Mucosa of stomach (tissue), 1 donor: ENCODE measurements around the gene RETREG3.
A peak's percentile ranks its signal among the peaks of the same experiment; 100 is the strongest.

Experiments
- H3K27me3 ChIP-seq: one replicate; pipeline ENCODE4 v1.7.0; 2013; ENCODE audit warnings: mild to moderate bottlenecking, low read length; ENCODE audit not compliant: control insufficient read depth, insufficient read depth
- H3K36me3 ChIP-seq: one replicate; pipeline ENCODE4 v1.7.0; 2013; ENCODE audit warnings: low read length; ENCODE audit not compliant: control insufficient read depth, insufficient read depth
- H3K4me1 ChIP-seq: one replicate; pipeline ENCODE4 v1.7.0; 2013; ENCODE audit warnings: mild to moderate bottlenecking, low read length; ENCODE audit not compliant: control insufficient read depth, insufficient read depth
- H3K4me3 ChIP-seq: one replicate; pipeline ENCODE4 v1.7.0; 2013; ENCODE audit warnings: low read length
- H3K9ac ChIP-seq: one replicate; pipeline ENCODE4 v1.7.0; 2013; ENCODE audit warnings: mild to moderate bottlenecking, low read length, moderate library complexity
- H3K9me3 ChIP-seq: one replicate; pipeline ENCODE4 v1.7.0; 2013; ENCODE audit warnings: mild to moderate bottlenecking, low read length, moderate library complexity; ENCODE audit not compliant: control insufficient read depth
- donor health status: Pancreatic carcinoma.

Gene RETREG3

DNA sequence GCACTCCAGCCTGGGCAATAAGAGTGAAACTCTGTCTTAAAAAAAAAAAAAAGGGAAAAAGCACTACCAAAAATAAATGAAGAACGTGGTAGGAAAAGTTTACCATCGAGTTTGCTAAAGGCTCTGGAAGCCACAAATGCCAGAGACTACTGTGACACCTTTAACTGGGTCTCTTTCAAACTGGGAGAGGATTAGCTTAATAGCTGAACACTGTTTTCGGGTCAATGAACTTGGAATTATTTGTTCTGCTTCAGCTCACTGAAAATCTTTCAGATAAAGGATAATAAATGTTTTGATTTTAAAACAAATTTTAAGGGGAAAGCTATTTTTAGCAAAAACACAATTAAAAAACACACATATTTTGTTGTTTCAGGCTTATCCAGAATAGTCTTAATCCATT lies 1.4 kb downstream of the RETREG3 start:
- Histone ChIP-seq H3K4me1 (peaks cover 5% of the 10 kb centered on the region), H3K27me3 (no peaks in the 10 kb centered on the region), H3K9ac (peak overlapping the region; percentile 94), H3K36me3 (no peaks in the 10 kb centered on the region), H3K4me3 (no peak overlapping the region), H3K9me3 (no peaks in the 10 kb centered on the region)

DNA sequence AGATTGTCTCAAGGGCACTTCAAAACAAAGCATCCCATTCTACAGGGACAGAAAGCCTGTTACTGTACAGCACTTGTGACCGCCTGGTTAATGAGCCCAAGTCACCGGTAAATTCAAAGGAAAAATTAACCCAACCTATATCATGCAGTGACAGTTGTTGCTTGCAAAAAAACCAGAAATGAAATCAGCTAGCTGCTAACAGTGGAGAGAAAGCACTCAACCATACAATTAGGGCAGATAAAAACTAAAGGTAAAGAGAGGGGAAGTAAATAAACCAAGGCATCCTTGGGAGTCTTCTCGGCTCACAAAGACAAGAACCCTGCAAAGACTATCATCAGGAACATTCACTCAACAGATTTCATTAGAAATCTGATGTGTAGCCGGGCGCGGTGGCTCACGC lies 5.9 kb downstream of the RETREG3 start:
- Histone ChIP-seq H3K4me3 (no peak overlapping the region), H3K4me1 (no peaks in the 10 kb centered on the region), H3K36me3 (no peaks in the 10 kb centered on the region), H3K27me3 (no peaks in the 10 kb centered on the region), H3K9ac (no peak overlapping the region), H3K9me3 (no peaks in the 10 kb centered on the region)

DNA sequence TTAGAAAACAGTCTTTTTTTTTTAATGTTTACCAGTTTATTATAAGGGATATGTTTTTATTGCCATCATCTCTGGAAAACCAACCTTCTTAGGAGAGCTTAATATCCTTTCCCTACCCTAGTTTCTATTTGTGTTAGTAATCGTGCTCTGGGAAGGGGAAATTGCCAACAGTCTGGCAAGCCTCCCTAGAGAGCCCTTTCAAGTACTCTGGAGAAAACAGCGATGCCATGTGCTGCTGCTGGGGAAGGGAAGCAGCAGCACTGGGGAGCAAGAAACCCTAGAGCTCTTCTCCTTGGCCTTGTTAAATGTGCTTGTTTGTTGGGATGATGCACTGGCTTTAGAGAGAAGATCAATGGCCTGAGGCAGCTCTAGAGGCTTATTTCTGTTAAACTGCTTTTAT lies 10.3 kb downstream of the RETREG3 start:
- H3K4me3 ChIP-seq: no peak overlapping the region
- no peaks in the 10 kb centered on the region for H3K9me3 ChIP-seq
- no peaks in the 10 kb centered on the region for H3K4me1 ChIP-seq
- peak overlapping the region; percentile 15 for H3K9ac ChIP-seq
- no peaks in the 10 kb centered on the region for H3K27me3 ChIP-seq
- no peaks in the 10 kb centered on the region for H3K36me3 ChIP-seq

DNA sequence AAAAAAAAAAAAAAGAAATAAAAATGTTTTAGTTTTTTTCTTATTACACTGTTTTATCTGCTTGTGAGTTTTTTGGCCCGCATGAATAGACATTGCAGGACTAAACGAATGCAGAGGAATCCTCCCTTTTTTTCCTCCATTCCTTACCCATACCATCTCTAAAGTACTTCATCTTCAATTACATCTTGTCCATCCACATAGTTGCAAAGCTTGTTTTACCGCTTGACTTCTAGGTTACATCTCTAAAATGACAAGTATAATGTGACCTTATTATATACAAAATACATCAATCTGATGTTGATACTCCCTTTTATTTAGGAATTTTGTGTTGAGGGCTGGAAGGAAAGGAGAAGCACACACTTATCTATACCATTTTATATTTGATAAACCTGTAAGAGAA lies 12.8 kb downstream of the RETREG3 start:
- H3K4me3 ChIP-seq: no peak overlapping the region
- no peak overlapping the region for H3K9ac ChIP-seq
- no peaks in the 10 kb centered on the region for H3K27me3 ChIP-seq
- no peaks in the 10 kb centered on the region for H3K4me1 ChIP-seq
- H3K36me3 ChIP-seq: no peaks in the 10 kb centered on the region
- H3K9me3 ChIP-seq: no peaks in the 10 kb centered on the region

DNA sequence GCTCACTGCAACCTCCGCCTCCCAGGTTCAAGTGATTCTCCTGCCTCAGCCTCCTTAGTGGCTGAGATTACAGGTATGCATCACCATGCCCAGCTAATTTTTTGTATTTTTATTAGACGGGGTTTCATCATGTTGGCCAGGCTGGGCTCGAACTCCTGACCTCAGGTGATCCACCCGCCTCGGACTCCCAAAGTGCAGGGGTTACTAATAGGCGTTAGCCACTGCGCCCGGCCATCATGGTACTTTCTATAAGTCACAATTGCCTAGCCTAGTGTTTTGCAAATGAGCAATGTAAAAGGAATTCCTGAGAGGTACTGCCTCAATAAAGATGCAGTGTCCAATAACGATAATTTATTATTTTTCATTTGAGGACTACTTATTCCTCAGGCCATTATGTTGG lies 17.8 kb downstream of the RETREG3 start:
- H3K4me3 ChIP-seq: no peak overlapping the region
- no peak overlapping the region for H3K9ac ChIP-seq
- H3K4me1 ChIP-seq: peaks cover 17% of the 10 kb centered on the region
- peaks cover 4% of the 10 kb centered on the region for H3K36me3 ChIP-seq
- H3K9me3 ChIP-seq: no peaks in the 10 kb centered on the region
- no peaks in the 10 kb centered on the region for H3K27me3 ChIP-seq

DNA sequence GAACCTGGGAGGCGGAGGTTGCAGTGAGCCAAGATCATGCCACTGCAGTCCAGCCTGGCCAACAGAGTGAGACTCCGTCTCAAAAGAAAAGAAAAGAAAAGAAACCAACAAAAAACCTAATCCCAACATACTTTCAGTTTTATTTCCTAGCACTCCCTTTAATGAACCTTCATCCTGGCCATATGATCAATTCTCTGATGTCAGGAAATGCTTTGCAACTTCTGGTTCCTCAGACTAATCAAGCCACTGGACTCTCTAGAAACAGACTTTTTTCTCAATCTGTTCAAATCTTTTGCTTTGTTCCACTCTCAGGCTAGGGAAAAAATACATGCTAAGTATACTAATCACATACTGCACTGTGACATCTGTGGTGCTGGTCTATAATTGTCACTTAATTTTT lies 18.3 kb downstream of the RETREG3 start:
- H3K27me3 ChIP-seq: no peaks in the 10 kb centered on the region
- H3K4me3 ChIP-seq: no peak overlapping the region
- peaks cover 20% of the 10 kb centered on the region for H3K4me1 ChIP-seq
- no peaks in the 10 kb centered on the region for H3K9me3 ChIP-seq
- no peak overlapping the region for H3K9ac ChIP-seq
- H3K36me3 ChIP-seq: peaks cover 4% of the 10 kb centered on the region

DNA sequence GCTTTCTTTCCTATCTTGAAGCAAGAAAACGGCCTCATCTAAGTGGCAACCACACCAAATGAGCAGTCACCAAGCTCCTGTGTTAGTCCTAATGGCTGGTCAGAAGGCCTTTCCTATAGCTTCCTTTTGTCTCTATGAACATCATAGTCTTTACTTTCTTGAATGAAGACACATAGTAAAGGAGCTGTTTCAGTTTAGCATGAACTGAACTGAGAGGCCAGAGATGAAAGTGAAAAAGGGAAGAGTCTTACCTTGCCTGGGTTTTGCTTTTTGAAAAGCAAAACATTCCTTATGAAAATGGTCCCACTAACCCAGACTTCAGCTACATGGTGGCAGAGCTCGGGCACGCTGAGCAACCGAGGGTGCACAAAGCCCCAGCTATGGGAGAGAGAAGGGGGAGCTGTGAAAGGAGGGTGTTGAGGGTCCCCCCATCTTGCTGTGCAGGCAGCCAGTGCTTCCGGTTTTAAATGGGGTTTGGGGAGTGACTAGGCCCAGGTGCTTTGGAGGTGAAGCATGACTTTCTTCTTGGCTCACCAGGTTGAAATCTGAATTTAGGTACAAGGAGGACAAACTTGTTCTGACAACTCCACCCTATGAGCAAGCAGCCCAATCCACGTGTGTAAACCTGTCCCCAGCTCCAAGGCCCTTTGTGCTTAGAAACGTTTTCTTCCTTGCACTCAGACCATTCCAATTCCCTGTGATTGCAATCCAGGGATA lies 22.5 kb downstream of the RETREG3 start:
- Histone ChIP-seq H3K36me3 (peaks cover 22% of the 10 kb centered on the region), H3K4me3 (no peak overlapping the region), H3K9me3 (no peaks in the 10 kb centered on the region), H3K9ac (no peak overlapping the region), H3K4me1 (peaks cover 30% of the 10 kb centered on the region), H3K27me3 (no peaks in the 10 kb centered on the region)

DNA sequence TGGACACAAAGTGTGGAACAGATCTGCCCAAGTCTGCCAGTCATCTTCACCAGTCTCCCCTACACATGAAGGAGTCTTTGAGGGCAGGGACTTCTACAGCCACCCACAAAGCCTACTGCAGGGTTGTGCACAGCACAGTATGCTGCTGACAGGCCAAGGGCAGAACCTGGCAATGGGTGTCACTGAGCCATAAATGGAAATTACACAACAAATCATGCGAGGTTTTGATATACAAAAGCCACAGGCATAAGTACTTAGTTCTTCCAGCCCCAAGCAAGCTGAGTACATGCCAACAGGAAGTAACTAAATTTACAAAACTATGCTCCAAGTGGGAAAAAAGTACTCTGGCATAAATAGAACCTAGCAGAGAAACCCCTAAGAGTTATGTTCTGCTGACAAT lies 23.8 kb downstream of the RETREG3 start:
- Histone ChIP-seq H3K4me1 (peaks cover 30% of the 10 kb centered on the region), H3K27me3 (no peaks in the 10 kb centered on the region), H3K9ac (no peak overlapping the region), H3K4me3 (no peak overlapping the region), H3K9me3 (no peaks in the 10 kb centered on the region), H3K36me3 (peaks cover 21% of the 10 kb centered on the region)

DNA sequence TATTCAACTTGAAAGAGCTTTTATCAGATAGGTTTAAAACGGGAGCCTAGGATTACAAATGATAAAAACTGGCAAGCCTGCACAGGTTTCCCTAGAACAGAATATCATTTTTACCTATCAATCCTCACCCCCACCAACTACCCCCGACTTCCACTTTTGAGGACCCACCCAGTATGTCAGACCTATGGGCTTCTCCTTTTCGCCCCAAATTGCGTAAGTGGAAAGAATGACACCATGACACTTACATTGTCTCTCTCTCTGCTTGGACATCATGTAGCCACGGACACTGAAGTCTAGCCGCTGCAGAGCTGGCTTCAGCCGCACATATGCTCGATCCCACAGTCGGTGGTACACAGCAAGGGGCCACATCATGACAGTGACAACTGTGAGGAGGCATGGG lies 24.3 kb downstream of the RETREG3 start:
- Histone ChIP-seq H3K9ac (no peak overlapping the region), H3K4me3 (no peak overlapping the region), H3K4me1 (peaks cover 30% of the 10 kb centered on the region), H3K27me3 (no peaks in the 10 kb centered on the region), H3K36me3 (peaks cover 21% of the 10 kb centered on the region), H3K9me3 (no peaks in the 10 kb centered on the region)

DNA sequence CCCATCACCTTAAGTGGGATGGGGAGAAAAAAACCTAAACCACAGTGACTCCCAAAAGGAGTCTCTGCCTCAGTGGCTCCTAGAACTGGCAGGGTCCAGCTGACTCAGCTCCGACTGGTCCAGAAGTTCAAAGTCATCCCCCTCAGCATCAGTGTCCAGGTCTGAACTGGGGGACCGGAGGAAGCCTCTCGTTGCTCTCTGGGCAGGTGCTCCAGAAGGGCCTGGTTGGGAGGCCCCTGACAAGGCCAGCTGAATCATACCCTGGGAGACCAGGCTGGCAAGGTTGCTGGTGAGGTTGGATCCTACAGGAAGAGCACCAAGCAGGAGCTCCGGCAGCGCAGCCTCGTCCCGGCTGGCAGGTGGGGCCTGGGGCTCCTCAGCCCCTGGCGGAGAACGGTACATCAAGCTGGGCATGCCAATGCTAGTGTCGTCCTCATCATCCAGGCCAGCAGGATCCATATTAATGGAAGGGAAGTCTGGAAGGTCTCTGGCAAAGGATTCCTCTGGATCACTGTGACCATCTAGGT lies 27.4 kb downstream of the RETREG3 start:
- H3K4me3 ChIP-seq: no peak overlapping the region
- no peaks in the 10 kb centered on the region for H3K9me3 ChIP-seq
- H3K4me1 ChIP-seq: peaks cover 29% of the 10 kb centered on the region
- H3K27me3 ChIP-seq: no peaks in the 10 kb centered on the region
- H3K36me3 ChIP-seq: peaks cover 21% of the 10 kb centered on the region
- no peak overlapping the region for H3K9ac ChIP-seq

DNA sequence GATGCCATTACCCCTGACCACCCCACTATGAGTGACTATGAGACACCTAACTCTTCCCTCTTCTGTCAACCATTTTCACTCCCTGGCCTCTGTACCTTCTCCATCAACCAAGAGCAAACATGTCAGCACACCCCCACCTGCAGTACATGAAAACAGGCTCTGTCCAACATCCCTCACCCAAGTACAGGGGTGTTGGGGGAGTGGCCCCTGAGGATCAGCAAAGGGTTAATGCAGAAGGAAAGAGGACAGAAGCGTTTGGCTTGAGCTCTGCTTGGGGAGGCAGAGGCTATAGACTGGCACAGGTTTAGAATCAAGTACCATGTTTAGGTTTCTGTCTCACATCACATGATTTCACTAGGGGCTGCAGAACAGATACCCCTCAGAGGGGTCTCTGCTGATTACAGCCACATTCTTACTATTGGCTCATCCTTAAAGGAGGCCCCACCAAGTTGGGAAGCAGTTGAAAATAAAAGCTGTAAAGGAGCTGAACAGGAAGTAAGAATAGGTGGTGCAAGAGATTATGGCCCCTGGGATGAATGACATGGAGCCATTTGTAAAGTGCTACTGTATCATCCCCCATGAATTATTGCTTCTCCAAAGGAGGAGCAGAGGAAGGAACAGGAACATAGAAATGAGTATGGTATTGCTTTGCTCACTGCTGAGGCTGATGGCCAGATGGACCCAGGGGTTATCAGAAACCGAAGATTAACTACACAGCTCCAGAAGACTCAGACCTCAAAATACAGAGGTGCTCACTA lies 29.2 kb downstream of the RETREG3 start:
- Histone ChIP-seq H3K4me3 (no peak overlapping the region), H3K9ac (no peak overlapping the region), H3K9me3 (no peaks in the 10 kb centered on the region), H3K27me3 (no peaks in the 10 kb centered on the region), H3K4me1 (peaks cover 13% of the 10 kb centered on the region), H3K36me3 (peaks cover 21% of the 10 kb centered on the region)

DNA sequence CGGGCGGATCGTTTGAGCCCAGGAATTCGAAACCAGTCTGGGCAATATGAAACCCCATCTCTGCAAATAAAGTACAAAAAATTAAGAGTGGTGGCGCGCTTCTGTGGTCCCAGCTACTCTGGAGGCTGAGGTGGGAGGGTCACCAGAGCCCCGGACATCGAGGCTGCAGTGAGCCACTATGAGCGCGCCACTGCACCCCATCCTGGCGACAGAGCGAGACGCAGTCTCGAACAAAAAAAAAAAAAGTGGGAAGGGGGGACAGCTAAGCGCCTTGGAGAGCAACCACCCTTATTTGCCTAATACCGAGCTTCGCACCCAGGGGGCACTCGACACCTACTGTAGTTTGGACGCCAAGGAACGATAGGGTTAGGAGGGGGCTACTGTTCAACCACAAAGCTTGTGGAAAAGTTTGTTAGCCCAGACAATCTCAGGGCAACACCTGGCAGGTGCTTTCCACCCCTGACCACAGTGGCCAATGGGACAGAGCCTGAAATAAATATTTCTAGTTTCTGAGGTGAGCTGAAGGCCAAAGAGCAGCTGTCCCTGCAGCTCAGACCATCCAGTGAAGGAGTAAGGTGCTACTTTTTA lies 30.8 kb downstream of the RETREG3 start:
- Histone ChIP-seq H3K36me3 (peaks cover 16% of the 10 kb centered on the region), H3K4me1 (peaks cover 13% of the 10 kb centered on the region), H3K4me3 (peak overlapping the region; percentile 26), H3K9me3 (no peaks in the 10 kb centered on the region), H3K27me3 (no peaks in the 10 kb centered on the region), H3K9ac (peak overlapping the region; percentile 60)
